Measurements from ENCODE around the gene DCST2.

The DCST2 gene

GRCh38 chr1:155079487-155080311, 46.1 kb upstream of the DCST2 start:
- no peak for DNase-seq (ENCODE audit: extremely low read depth, low read depth)
- TF ChIP-seq CTCF (IDR thresholded peaks at IDR 0.05; ENCODE audit: low read depth, low read length, missing control alignments): no peak
- no peak overlapping the region for H3K4me3 ChIP-seq (replicated peaks; ENCODE audit: low read depth, low read length)

- DNase-seq (ENCODE audit: extremely low read depth, low read depth): no peak
- 0 out of 2 replicates have a peak overlapping the region, but pooled peaks have one; percentile 11 for H3K4me3 ChIP-seq (replicated peaks; ENCODE audit: low read depth, low read length)
- no peak for TF ChIP-seq CTCF (IDR thresholded peaks at IDR 0.05; ENCODE audit: low read depth, low read length, missing control alignments)
These were observed 45.6 kb upstream of the DCST2 start for GRCh38 chr1:155079210-155079486.

GRCh38 chr1:155078469-155079209, 45.1 kb upstream of the DCST2 start, which contains the start of gene EFNA3:
Gene EFNA3, plus strand, starts transcription at chr1:155078837. Its CDS starts 105 bp downstream, at chr1:155078942.
- DNase-seq (ENCODE audit: extremely low read depth, low read depth): no peak
- TF ChIP-seq CTCF (IDR thresholded peaks at IDR 0.05; ENCODE audit: low read depth, low read length, missing control alignments): no peak
- H3K4me3 ChIP-seq (replicated peaks; ENCODE audit: low read depth, low read length): 0 out of 2 replicates have a peak within 1 kb of the TSS, but pooled peaks have one; percentile 11

GRCh38 chr1:155077758-155078445, 44.3 kb upstream of the DCST2 start:
- DNase-seq (ENCODE audit: extremely low read depth, low read depth): no peak
- H3K4me3 ChIP-seq (replicated peaks; ENCODE audit: low read depth, low read length): 0 out of 2 replicates have a peak overlapping the region, but pooled peaks have one; percentile 9
- TF ChIP-seq CTCF (IDR thresholded peaks at IDR 0.05; ENCODE audit: low read depth, low read length, missing control alignments): no peak

GRCh38 chr1:155077346-155077745, 43.8 kb upstream of the DCST2 start:
- no peak overlapping the region for H3K4me3 ChIP-seq (replicated peaks; ENCODE audit: low read depth, low read length)
- no peak for TF ChIP-seq CTCF (IDR thresholded peaks at IDR 0.05; ENCODE audit: low read depth, low read length, missing control alignments)
- no peak for DNase-seq (ENCODE audit: extremely low read depth, low read depth)

- DNase-seq (ENCODE audit: extremely low read depth, low read depth): no peak
- no peak overlapping the region for H3K4me3 ChIP-seq (replicated peaks; ENCODE audit: low read depth, low read length)
- TF ChIP-seq CTCF (IDR thresholded peaks at IDR 0.05; ENCODE audit: low read depth, low read length, missing control alignments): no peak
These were observed 42.8 kb upstream of the DCST2 start for GRCh38 chr1:155076371-155076770.
